Endothelial cell of umbilical vein (primary cell): ENCODE data around the gene VEGFC. TPM values are rescaled to one million over a fixed set of nuclear protein-coding genes. Genes with fewer than 3 reads are reported as not detected.

Experiments used
- BruUV-seq: library from RNA; stranded (reverse); fragments of 400-500 nt; replicated peaks from 2 replicates; lab custom pipeline; 2021; lab: Mats Ljungman, UMichigan
- CTCF ChIA-PET: fragments of 300-600, 350-600 bp; sonication (Branson Sonifier 250); formaldehyde crosslinking; loops from one replicate; lab custom pipeline; 2021; ENCODE audit warnings: antibody characterized with exemption, inconsistent platforms; lab: Charles Lee
- POLR2A ChIA-PET: fragments of 300-600, 350-600 bp; sonication (Branson Sonifier 250); formaldehyde crosslinking; loops from one replicate; lab custom pipeline; 2021; ENCODE audit warnings: antibody characterized with exemption, inconsistent platforms; lab: Charles Lee
- DNase-seq: peaks from one replicate; pipeline ENCODE4 v3.0.0-alpha.2; 2011; ENCODE audit warnings: low read depth, low spot score
- FAIRE-seq: peaks from 2 replicates; lab custom pipeline; 2011; peaks lifted over from hg19 to GRCh38; lab: Jason Lieb, UNC
- H2AFZ ChIP-seq: 2 replicates; pipeline ENCODE4 v1.6.0; 2012; ENCODE audit warnings: low read depth, low read length, control low read depth, inconsistent platforms
- H3K27ac ChIP-seq: 2 replicates; pipeline ENCODE4 v1.5.1; 2011; ENCODE audit warnings: low read depth, mild to moderate bottlenecking, control low read depth, low read length, moderate library complexity; ENCODE audit not compliant: insufficient read depth
- H3K27me3 ChIP-seq, 2 experiments: 2 replicates each; pipeline versions ENCODE4 v1.6.0 to v1.6.1; 2011; ENCODE audit warnings: low read length in 2 of 2, mixed read lengths in 1 of 2; ENCODE audit not compliant: control insufficient read depth in 2 of 2, insufficient read depth in 2 of 2
- H3K36me3 ChIP-seq, 2 experiments: 2 replicates in 1 of 2; 3 replicates in 1 of 2; pipeline ENCODE4 v1.5.1; 2011; ENCODE audit warnings: low read length in 2 of 2, mild to moderate bottlenecking in 1 of 2, moderate library complexity in 1 of 2; ENCODE audit not compliant: control insufficient read depth in 2 of 2, insufficient read depth in 2 of 2; ENCODE audit errors: extremely low read depth in 1 of 2
- H3K4me1 ChIP-seq: 3 replicates; pipeline ENCODE4 v1.5.1; 2011; ENCODE audit warnings: mild to moderate bottlenecking, low read length; ENCODE audit not compliant: control insufficient read depth, insufficient read depth; ENCODE audit errors: extremely low read depth
- H3K4me2 ChIP-seq: 2 replicates; pipeline ENCODE4 v1.6.1; 2011; ENCODE audit warnings: low read length, control low read depth, mixed read lengths; ENCODE audit not compliant: insufficient read depth
- H3K4me3 ChIP-seq, 3 experiments: fragments of 200-600 bp in 1 of 3; sonication (generic), shearing (Covaris generic) in 1 of 3; replicated peaks in 1 of 3; 2 replicates each; pipeline ENCODE4 v1.5.1; 2011 to 2016; ENCODE audit warnings: control low read depth in 3 of 3, low read length in 3 of 3, mild to moderate bottlenecking in 2 of 3, inconsistent platforms in 1 of 3, low read depth in 1 of 3, moderate library complexity in 1 of 3; ENCODE audit not compliant: insufficient read depth in 1 of 3
- H3K79me2 ChIP-seq: 2 replicates; pipeline ENCODE4 v1.6.0; 2012; ENCODE audit warnings: low read length, inconsistent platforms; ENCODE audit not compliant: control insufficient read depth, insufficient read depth
- H3K9ac ChIP-seq: replicated peaks from 2 replicates; pipeline ENCODE3; 2011; ENCODE audit warnings: low read length, control low read depth; ENCODE audit not compliant: insufficient read depth; ENCODE audit errors: extremely low read depth
- H3K9me1 ChIP-seq: replicated peaks from 3 replicates; pipeline ENCODE4 v1.6.0; 2011; ENCODE audit warnings: mild to moderate bottlenecking, low read length; ENCODE audit not compliant: control insufficient read depth, insufficient read depth; ENCODE audit errors: extremely low read depth
- H3K9me3 ChIP-seq: replicated peaks from 2 replicates; pipeline ENCODE4 v1.5.1; 2012; ENCODE audit warnings: low read length, inconsistent platforms; ENCODE audit not compliant: control insufficient read depth, insufficient read depth
- H4K20me1 ChIP-seq: replicated peaks from 2 replicates; pipeline ENCODE3; 2011; ENCODE audit warnings: mild to moderate bottlenecking, low read length; ENCODE audit not compliant: control insufficient read depth, insufficient read depth; ENCODE audit errors: extremely low read depth
- EZH2 ChIP-seq: IDR thresholded peaks from 2 replicates; pipeline ENCODE4 v1.6.1; 2012; ENCODE audit warnings: borderline replicate concordance, low read depth, mild to moderate bottlenecking, moderate library complexity, low read length, inconsistent platforms; ENCODE audit not compliant: severe bottlenecking
- FOS ChIP-seq: IDR thresholded peaks from 2 replicates; pipeline ENCODE4 v1.6.1; 2011; ENCODE audit warnings: mild to moderate bottlenecking, low read length, moderate library complexity, borderline replicate concordance; ENCODE audit not compliant: insufficient read depth
- GATA2 ChIP-seq: IDR thresholded peaks from 2 replicates; pipeline ENCODE4 v1.7.0; 2011; ENCODE audit warnings: low read depth, mild to moderate bottlenecking, moderate library complexity, mixed read lengths, low read length; ENCODE audit not compliant: insufficient read length, insufficient read depth
- JUN ChIP-seq: IDR thresholded peaks from 2 replicates; pipeline ENCODE4 v1.6.1; 2011; ENCODE audit warnings: borderline replicate concordance, low read depth; ENCODE audit not compliant: insufficient read length, insufficient read depth
- MYC ChIP-seq: IDR thresholded peaks from one replicate; pipeline ENCODE4 v1.6.1; 2011; ENCODE audit warnings: mild to moderate bottlenecking, low read depth, low read length
- POLR2A ChIP-seq: IDR thresholded peaks from 2 replicates; pipeline ENCODE4 v1.6.1; 2012; ENCODE audit warnings: low read depth, mild to moderate bottlenecking, control low read depth, low read length
- POLR2AphosphoS5 ChIP-seq: IDR thresholded peaks from 2 replicates; pipeline ENCODE4 v1.6.1; 2012; ENCODE audit warnings: low read depth, mild to moderate bottlenecking, control low read depth, low read length, moderate library complexity; ENCODE audit not compliant: insufficient read depth
- dilution Hi-C: fragments of 300-500 bp; cut with MboI; formaldehyde crosslinking; loops from one replicate; pipeline ENCODE4 v1.15.0; 2019; ENCODE audit warnings: low sequenced_read_pairs; ENCODE audit not compliant: extremely low pct_ligation_motif_present
- intact Hi-C: fragments of 100-400 bp; cut with micrococcal nuclease; formaldehyde crosslinking; loops from one replicate; pipeline ENCODE4 v1.10.0; 2022
- polyA plus RNA-seq, 4 experiments: library from polyadenylated mRNA; depleted of rRNA in 3 of 4; stranded (reverse) in 3 of 4; unstranded in 1 of 4; fragments of >200 nt; gene quantifications; 2 replicates each; pipeline versions ENCODE4 v1.2.1 to v1.2.3, GENCODE V29; 2011 to 2012; ENCODE audit warnings: missing spikeins in 1 of 4
- total RNA-seq: library from RNA; stranded (reverse); gene quantifications from 2 replicates; pipeline ENCODE4 v1.2.3, GENCODE V29; 2021
- TF ChIP-seq, protein P1 (sequence below): IDR thresholded peaks from 2 replicates; pipeline ENCODE4 v1.6.1; 2011; ENCODE audit not compliant: insufficient read depth, insufficient read length
- TF ChIP-seq, protein P2 (sequence below), 2 donors: IDR thresholded peaks; 1 replicate in 1 of 2; 2 replicates in 1 of 2; pipeline ENCODE4 v1.5.1; 2011; ENCODE audit warnings: low read length in 2 of 2, mild to moderate bottlenecking in 2 of 2, moderate library complexity in 2 of 2, control low read depth in 1 of 2, inconsistent platforms in 1 of 2, low read depth in 1 of 2; ENCODE audit not compliant: insufficient read depth in 1 of 2; ENCODE audit errors: extremely low read depth in 1 of 2

VEGFC gene
- total and polyA plus RNA-seq, 2 donors (not counting 3 experiments of a cell fraction or from before 2014, with no cell fraction given): 20.4 to 34.9 TPM

DNA sequence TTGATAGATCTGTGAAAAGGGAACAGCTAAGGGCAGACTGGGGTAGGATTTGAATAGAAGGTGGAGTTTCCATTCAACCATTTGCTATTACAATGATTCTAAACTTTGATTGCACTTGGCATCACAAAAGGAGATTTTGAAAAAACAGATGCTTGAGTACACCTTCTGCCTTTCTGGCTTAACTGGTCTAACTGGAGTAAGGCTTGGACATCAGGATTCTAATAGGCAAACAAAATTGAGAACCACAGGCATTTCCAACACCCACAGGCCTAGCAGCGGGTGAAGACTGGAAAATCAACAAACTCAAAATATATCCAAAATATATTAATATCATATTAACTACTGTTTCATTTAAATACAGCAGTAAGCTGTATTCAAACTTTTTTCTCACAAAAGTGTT, 1.9 kb upstream of the VEGFC start:
- intact Hi-C loops (loop anchor here (1.0 to 5.0 kb wide), 8 partner anchors 16 to 528 kb away; no protein-coding TSS in a partner anchor), dilution Hi-C loops (no loop called here)
- BruUV-seq: no TSS peak
- TF ChIP-seq, protein P1, sequence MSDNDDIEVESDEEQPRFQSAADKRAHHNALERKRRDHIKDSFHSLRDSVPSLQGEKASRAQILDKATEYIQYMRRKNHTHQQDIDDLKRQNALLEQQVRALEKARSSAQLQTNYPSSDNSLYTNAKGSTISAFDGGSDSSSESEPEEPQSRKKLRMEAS: no peak
- TF ChIP-seq GATA2 (no peak), EZH2 (no peak), MYC (no peak), POLR2A (no peak), JUN (no peak), POLR2AphosphoS5 (no peak), FOS (no peak)
- TF ChIP-seq, protein P2, sequence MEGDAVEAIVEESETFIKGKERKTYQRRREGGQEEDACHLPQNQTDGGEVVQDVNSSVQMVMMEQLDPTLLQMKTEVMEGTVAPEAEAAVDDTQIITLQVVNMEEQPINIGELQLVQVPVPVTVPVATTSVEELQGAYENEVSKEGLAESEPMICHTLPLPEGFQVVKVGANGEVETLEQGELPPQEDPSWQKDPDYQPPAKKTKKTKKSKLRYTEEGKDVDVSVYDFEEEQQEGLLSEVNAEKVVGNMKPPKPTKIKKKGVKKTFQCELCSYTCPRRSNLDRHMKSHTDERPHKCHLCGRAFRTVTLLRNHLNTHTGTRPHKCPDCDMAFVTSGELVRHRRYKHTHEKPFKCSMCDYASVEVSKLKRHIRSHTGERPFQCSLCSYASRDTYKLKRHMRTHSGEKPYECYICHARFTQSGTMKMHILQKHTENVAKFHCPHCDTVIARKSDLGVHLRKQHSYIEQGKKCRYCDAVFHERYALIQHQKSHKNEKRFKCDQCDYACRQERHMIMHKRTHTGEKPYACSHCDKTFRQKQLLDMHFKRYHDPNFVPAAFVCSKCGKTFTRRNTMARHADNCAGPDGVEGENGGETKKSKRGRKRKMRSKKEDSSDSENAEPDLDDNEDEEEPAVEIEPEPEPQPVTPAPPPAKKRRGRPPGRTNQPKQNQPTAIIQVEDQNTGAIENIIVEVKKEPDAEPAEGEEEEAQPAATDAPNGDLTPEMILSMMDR (IDR thresholded peaks at IDR 0.05; ENCODE audit: extremely low read depth in 1 of 2, insufficient read depth in 1 of 2, low read depth in 1 of 2, low read length in 2 of 2): no peak
- H3K27me3 ChIP-seq: no peaks in the 10 kb centered on the region
- peaks cover 28% of the 10 kb centered on the region for H3K79me2 ChIP-seq
- peak overlapping the region; percentile 45 for H3K27ac ChIP-seq
- H3K4me1 ChIP-seq: peaks cover 22% of the 10 kb centered on the region
- no peak overlapping the region for H2AFZ ChIP-seq
- H3K9me1 ChIP-seq: no peaks in the 10 kb centered on the region
- no peaks in the 10 kb centered on the region for H3K9me3 ChIP-seq
- H4K20me1 ChIP-seq: no peaks in the 10 kb centered on the region
- ChIA-PET CTCF (interaction anchor here (1.1 to 8.3 kb wide), 3 partner anchors 30 to 252 kb away, joined by 3 to 151 read pairs (median 3); no protein-coding TSS in a partner anchor), POLR2A (no interaction called here)
- no peak for FAIRE-seq
- peak overlapping the region; percentile 6 for H3K9ac ChIP-seq
- H3K4me2 ChIP-seq: no peak overlapping the region
- no peak overlapping the region for H3K4me3 ChIP-seq
- no peaks in the 10 kb centered on the region for H3K36me3 ChIP-seq
- DNase-seq: no peak
